ENCODE data around the gene MRPL37. TPM values are rescaled to one million over a fixed set of nuclear protein-coding genes. Genes with fewer than 3 reads are reported as not detected.

Gene MRPL37
- polyA plus RNA-seq, 1 experiment: 21.0 TPM

DNA sequence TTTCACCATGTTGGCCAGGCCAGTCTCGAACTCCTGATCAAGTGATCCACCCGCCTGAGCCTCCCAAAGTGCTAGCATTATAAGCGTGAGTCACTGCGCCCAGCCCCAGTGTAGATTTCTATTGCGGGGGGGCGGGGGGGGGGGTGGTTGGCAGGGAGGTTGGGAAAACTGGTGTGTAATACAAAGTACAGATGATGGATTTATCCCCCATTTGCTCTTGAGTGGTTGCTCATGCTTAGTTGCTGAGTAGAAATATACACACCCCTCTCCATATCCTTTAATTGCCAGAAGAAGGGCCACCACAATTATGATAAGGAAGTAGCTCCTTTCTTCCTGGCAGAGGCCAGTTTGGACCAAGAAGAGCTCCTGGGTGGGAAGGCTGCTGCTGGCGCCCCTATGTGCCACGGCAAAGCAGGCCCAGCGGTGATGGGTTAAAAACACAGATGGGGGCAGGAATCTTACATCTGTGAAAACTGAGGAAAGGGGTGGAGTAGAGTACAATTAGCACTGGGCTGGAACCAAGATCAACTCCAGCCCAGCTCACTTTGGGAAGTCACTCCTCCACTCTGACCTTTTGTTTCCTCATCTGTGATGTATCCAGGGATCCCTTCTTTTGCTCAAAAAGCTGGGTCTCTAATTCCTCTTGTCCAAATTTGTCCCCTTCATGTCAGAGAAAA, 55.2 kb downstream of the MRPL37 start:
- ChIA-PET CTCF (interaction anchor here (1.6 kb wide), 1 partner anchor 18 kb away, joined by 4 read pairs; no protein-coding TSS in a partner anchor), POLR2A (interaction anchor here (0.5 kb wide), 1 partner anchor 57 kb away, joined by 3 read pairs; no protein-coding TSS in a partner anchor)
- no peaks in the 10 kb centered on the region for H3K27me3 ChIP-seq (ENCODE audit: control insufficient read depth, insufficient read depth, low read length)
- no peak for DNase-seq (ENCODE audit: low read depth)
- TF ChIP-seq, protein P1, sequence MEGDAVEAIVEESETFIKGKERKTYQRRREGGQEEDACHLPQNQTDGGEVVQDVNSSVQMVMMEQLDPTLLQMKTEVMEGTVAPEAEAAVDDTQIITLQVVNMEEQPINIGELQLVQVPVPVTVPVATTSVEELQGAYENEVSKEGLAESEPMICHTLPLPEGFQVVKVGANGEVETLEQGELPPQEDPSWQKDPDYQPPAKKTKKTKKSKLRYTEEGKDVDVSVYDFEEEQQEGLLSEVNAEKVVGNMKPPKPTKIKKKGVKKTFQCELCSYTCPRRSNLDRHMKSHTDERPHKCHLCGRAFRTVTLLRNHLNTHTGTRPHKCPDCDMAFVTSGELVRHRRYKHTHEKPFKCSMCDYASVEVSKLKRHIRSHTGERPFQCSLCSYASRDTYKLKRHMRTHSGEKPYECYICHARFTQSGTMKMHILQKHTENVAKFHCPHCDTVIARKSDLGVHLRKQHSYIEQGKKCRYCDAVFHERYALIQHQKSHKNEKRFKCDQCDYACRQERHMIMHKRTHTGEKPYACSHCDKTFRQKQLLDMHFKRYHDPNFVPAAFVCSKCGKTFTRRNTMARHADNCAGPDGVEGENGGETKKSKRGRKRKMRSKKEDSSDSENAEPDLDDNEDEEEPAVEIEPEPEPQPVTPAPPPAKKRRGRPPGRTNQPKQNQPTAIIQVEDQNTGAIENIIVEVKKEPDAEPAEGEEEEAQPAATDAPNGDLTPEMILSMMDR (IDR thresholded peaks at IDR 0.05; ENCODE audit: insufficient read depth, low read depth, low read length): no peak
- no peak overlapping the region for H3K4me3 ChIP-seq (ENCODE audit: low read depth, low read length)
- H3K36me3 ChIP-seq (ENCODE audit: control insufficient read depth, insufficient read depth, low read length): peaks cover 10% of the 10 kb centered on the region

DNA sequence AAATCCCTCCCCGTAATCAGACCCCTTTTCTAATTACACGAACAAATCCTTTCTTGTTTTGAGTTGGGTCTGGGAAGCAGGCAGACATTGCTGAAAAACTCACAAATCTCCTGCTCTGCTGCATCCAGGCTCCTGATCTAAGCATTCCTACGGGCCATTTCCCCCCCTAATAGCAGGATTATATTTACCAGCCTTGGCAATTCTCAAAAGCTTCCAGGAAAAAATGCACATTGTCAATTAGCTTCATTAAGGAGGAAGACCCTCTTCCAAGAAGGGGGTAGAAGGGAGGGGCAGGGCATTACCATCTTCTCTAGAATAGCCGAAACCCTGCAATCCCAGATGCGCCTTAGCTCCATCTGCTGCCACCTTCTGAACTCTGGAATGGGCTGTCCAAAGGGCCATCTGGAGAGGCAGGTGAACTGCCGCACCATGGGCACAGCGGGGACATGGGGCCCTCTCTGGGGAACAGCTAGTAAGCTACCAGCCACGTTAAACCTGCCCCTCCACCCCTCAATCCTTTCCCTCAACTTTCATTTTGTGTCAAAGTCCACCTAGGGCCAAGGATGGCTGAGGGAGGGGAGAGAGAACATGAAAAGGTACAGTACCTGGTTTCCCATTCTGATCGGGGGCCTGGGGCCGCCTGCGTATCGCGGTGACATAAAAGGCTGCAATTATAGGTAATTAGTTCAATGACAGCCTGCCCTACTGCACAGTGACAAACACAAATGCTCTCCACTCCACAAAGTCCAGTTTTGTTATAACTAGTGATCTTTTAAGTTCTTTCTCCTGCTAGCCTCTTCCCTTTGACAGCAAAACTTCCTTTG, 56.8 kb downstream of the MRPL37 start:
- POLR2A ChIA-PET: no interaction called here
- no peak for DNase-seq (ENCODE audit: low read depth)

DNA sequence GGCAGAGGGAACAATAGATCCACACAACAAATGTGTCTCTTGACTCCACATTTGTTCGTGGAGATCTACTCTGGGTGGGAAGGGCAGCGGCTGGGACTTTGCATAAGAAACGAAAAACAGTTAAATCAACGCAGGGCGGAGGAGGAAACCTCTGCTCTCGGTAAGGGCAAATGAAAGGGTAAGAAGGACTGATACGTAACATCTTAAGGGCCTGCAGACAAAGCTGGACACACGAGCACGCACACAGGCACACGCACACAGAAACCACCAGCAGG, 57.3 kb downstream of the MRPL37 start:
- ChIA-PET CTCF (interaction anchor here (1.3 kb wide), 1 partner anchor 11 kb away, joined by 4 read pairs; no protein-coding TSS in a partner anchor), POLR2A (no interaction called here)
- Histone ChIP-seq H3K4me3 (ENCODE audit: low read depth, low read length) (no peak overlapping the region), H3K36me3 (ENCODE audit: control insufficient read depth, insufficient read depth, low read length) (peaks cover 3% of the 10 kb centered on the region; the same call in 1 of the 2 replicates), H3K27me3 (ENCODE audit: control insufficient read depth, insufficient read depth, low read length) (no peaks in the 10 kb centered on the region)
- TF ChIP-seq, protein P1 (IDR thresholded peaks at IDR 0.05; ENCODE audit: insufficient read depth, low read depth, low read length): no peak
- DNase-seq (ENCODE audit: low read depth): no peak

More for the DNA sequence above, 56.8 kb downstream of the MRPL37 start:
- CTCF ChIA-PET: no interaction called here
- H3K27me3 ChIP-seq (ENCODE audit: control insufficient read depth, insufficient read depth, low read length): no peaks in the 10 kb centered on the region
- peaks cover 3% of the 10 kb centered on the region; the same call in 1 of the 2 replicates for H3K36me3 ChIP-seq (ENCODE audit: control insufficient read depth, insufficient read depth, low read length)
- TF ChIP-seq, protein P1 (IDR thresholded peaks at IDR 0.05; ENCODE audit: insufficient read depth, low read depth, low read length): no peak
- H3K4me3 ChIP-seq (ENCODE audit: low read depth, low read length): no peak overlapping the region

DNA sequence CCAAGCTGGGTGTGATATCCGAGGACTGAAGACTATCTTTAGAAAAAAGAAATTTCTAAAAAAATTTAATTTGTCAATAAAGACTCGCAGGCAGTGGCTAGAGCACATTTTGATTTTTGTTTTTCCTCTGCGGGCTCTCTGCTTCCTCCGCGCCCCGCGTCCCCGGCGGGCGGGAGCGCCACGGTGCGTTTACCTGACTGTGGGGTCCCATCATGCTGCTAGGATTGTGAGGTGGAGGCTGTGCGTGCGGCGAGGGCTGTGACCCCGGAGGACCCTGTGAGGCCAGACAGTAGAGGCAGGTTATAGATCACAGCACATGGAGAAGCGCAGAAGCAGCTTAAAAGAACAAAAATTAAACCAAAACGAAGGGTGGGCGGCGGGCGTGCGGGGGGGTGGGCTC, 57.9 kb downstream of the MRPL37 start:
- Histone ChIP-seq H3K4me3 (ENCODE audit: low read depth, low read length) (no peak overlapping the region), H3K27me3 (ENCODE audit: control insufficient read depth, insufficient read depth, low read length) (no peaks in the 10 kb centered on the region), H3K36me3 (ENCODE audit: control insufficient read depth, insufficient read depth, low read length) (peaks cover 3% of the 10 kb centered on the region; the same call in 1 of the 2 replicates)
- no peak for DNase-seq (ENCODE audit: low read depth)
- TF ChIP-seq, protein P1 (IDR thresholded peaks at IDR 0.05; ENCODE audit: insufficient read depth, low read depth, low read length): no peak
- ChIA-PET CTCF (interaction anchor here (1.3 kb wide), 1 partner anchor 11 kb away, joined by 4 read pairs; no protein-coding TSS in a partner anchor), POLR2A (no interaction called here)

DNA sequence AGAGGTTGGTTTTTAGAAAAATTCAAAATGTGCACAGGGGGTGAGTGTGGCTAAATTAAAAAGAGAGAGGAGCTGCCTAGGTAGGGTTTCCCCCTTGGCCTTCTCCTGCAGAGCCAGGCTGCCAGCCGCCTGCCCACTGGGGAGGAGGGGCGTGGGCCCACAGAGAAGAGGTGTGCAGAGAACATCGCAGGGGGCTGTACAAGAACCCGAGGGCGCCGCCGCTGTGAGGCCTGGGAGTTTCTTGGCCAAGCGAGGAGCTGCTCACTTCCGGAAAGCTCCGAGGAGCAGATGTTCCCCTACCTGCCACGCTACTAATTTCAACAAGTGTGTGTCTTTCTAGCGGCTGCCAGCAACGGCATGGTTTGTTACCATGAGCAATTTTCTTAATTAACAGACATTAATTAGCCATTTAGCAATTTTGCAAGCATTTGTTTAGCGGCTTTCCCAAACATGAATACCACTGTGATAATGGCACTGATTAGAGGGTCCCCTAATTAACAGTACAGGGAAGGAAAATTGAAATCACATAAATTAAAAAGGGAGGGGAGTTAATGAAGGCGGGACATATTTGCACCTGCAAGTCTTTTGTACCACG, 59.7 kb downstream of the MRPL37 start:
- DNase-seq (ENCODE audit: low read depth): no peak
- H3K36me3 ChIP-seq (ENCODE audit: control insufficient read depth, insufficient read depth, low read length): peaks cover 3% of the 10 kb centered on the region; the same call in 1 of the 2 replicates
- CTCF ChIA-PET: interaction anchor here (0.6 to 0.8 kb wide), 3 partner anchors 75 to 881 kb away, joined by 3 to 4 read pairs (median 3); no protein-coding TSS in a partner anchor
- H3K27me3 ChIP-seq (ENCODE audit: control insufficient read depth, insufficient read depth, low read length): no peaks in the 10 kb centered on the region
- no peak overlapping the region for H3K4me3 ChIP-seq (ENCODE audit: low read depth, low read length)
- POLR2A ChIA-PET: no interaction called here
- TF ChIP-seq, protein P1 (IDR thresholded peaks at IDR 0.05; ENCODE audit: insufficient read depth, low read depth, low read length): no peak
